GM23338 (cell line): ENCODE results near the gene SLX9. TPM values are rescaled to one million over a fixed set of nuclear protein-coding genes. Genes with fewer than 3 reads are reported as not detected.

Experiments used
- ATAC-seq: fragments of 200-7000 bp; cut with Tn5 transposase; 3 replicates; pipeline ENCODE4 v1.9.1; 2020
- DNase-seq: peaks from one replicate; pipeline ENCODE4 v3.0.0-alpha.2; 2015; ENCODE audit warnings: low spot score
- H2AFZ ChIP-seq: fragments of 200-600 bp; sonication (generic); 2 replicates; pipeline ENCODE4 v1.8.0; 2016; ENCODE audit warnings: antibody characterized with exemption, mild to moderate bottlenecking, moderate library complexity
- H3F3A ChIP-seq: fragments of 200-600 bp; sonication (generic); replicated peaks from 2 replicates; pipeline ENCODE4 v1.8.0; 2017; ENCODE audit warnings: antibody characterized with exemption, mixed run types, low read depth
- H3K27ac ChIP-seq: fragments of 200-600 bp; sonication (generic); 2 replicates; pipeline ENCODE4 v1.6.1; 2016; ENCODE audit warnings: low read depth
- H3K27me3 ChIP-seq: fragments of 200-600 bp; sonication (generic); 2 replicates; pipeline ENCODE4 v1.8.0; 2016; ENCODE audit warnings: mild to moderate bottlenecking, mixed run types, moderate library complexity; ENCODE audit not compliant: insufficient read depth
- H3K36me3 ChIP-seq: fragments of 200-600 bp; sonication (generic); 2 replicates; pipeline ENCODE4 v1.8.0; 2016; ENCODE audit warnings: mild to moderate bottlenecking; ENCODE audit not compliant: insufficient read depth
- H3K4me1 ChIP-seq: fragments of 200-600 bp; sonication (generic); 2 replicates; pipeline ENCODE4 v1.8.0; 2016; ENCODE audit warnings: mild to moderate bottlenecking, moderate library complexity; ENCODE audit not compliant: insufficient read depth
- H3K4me2 ChIP-seq: fragments of 200-600 bp; sonication (generic); 2 replicates; pipeline ENCODE4 v1.7.1; 2017; ENCODE audit warnings: mixed run types
- H3K4me3 ChIP-seq: fragments of 200-600 bp; sonication (generic); 2 replicates; pipeline ENCODE4 v1.6.1; 2016; ENCODE audit warnings: mixed run types
- H3K79me2 ChIP-seq: fragments of 200-600 bp; sonication (generic); replicated peaks from 2 replicates; pipeline ENCODE4 v1.8.0; 2017; ENCODE audit warnings: mild to moderate bottlenecking; ENCODE audit not compliant: insufficient read depth
- H3K9me2 ChIP-seq: fragments of 200-600 bp; sonication (generic); 2 replicates; pipeline ENCODE4 v1.8.0; 2017; ENCODE audit not compliant: insufficient read depth
- H4K20me1 ChIP-seq: fragments of 200-600 bp; sonication (generic); replicated peaks from 2 replicates; pipeline ENCODE4 v1.8.0; 2017; ENCODE audit warnings: mild to moderate bottlenecking; ENCODE audit not compliant: insufficient read depth
- H3K27ac Mint-ChIP-seq: 2 replicates; pipeline ENCODE4 v1.8.0; 2020; ENCODE audit warnings: inconsistent platforms, mild to moderate bottlenecking, moderate library complexity, mixed read lengths
- H3K27me3 Mint-ChIP-seq: 3 replicates; pipeline ENCODE4 v1.8.0; 2022; ENCODE audit warnings: low read depth, mild to moderate bottlenecking, moderate library complexity, mixed read lengths, inconsistent platforms; ENCODE audit not compliant: insufficient read depth, poor library complexity
- H3K36me3 Mint-ChIP-seq: 3 replicates; pipeline ENCODE4 v1.8.0; 2021; ENCODE audit warnings: low read depth, mild to moderate bottlenecking, inconsistent platforms, moderate library complexity, mixed read lengths
- H3K4me1 Mint-ChIP-seq: 3 replicates; pipeline ENCODE4 v1.8.0; 2020; ENCODE audit warnings: mild to moderate bottlenecking, inconsistent platforms, mixed read lengths
- H3K4me3 Mint-ChIP-seq: 3 replicates; pipeline ENCODE4 v1.8.0; 2021; ENCODE audit warnings: moderate library complexity, mild to moderate bottlenecking, inconsistent platforms, mixed read lengths
- H3K9me3 Mint-ChIP-seq: 3 replicates; pipeline ENCODE4 v1.8.0; 2020; ENCODE audit warnings: moderate library complexity, mild to moderate bottlenecking, inconsistent platforms, mixed read lengths
- CREB1 ChIP-seq: fragments of 250-450 bp; sonication (Bioruptor Pico); IDR thresholded peaks from 2 replicates; pipeline ENCODE4 v1.5.0; 2020; ENCODE audit warnings: low read depth, mild to moderate bottlenecking, moderate library complexity
- CTCF ChIP-seq, 2 experiments: fragments of 200-600 bp in 1 of 2; sonication (generic) in 1 of 2; conservative IDR thresholded peaks; 2 replicates each; pipeline versions ENCODE4 v1.5.1 to v1.6.1; 2016 to 2017; ENCODE audit warnings: antibody characterized with exemption in 2 of 2, low read depth in 2 of 2, mild to moderate bottlenecking in 2 of 2, moderate library complexity in 1 of 2
- EZH2phosphoT487 ChIP-seq: fragments of 200-600 bp; sonication (generic); IDR thresholded peaks from one replicate; pipeline ENCODE4 v1.8.1; 2018; ENCODE audit warnings: antibody characterized with exemption; ENCODE audit not compliant: unreplicated experiment
- NANOG ChIP-seq: IDR thresholded peaks from 2 replicates; pipeline ENCODE4 v1.6.1; 2016; ENCODE audit warnings: antibody characterized with exemption, borderline replicate concordance
- POLR2AphosphoS5 ChIP-seq: IDR thresholded peaks from 2 replicates; pipeline ENCODE4 v1.6.1; 2016; ENCODE audit warnings: antibody characterized with exemption, low read depth
- REST ChIP-seq: IDR thresholded peaks from one replicate; pipeline ENCODE4 v1.6.1; 2018; ENCODE audit warnings: antibody characterized with exemption; ENCODE audit not compliant: unreplicated experiment
- STAT1 ChIP-seq: IDR thresholded peaks from one replicate; pipeline ENCODE4 v1.6.1; 2016; ENCODE audit warnings: antibody characterized with exemption; ENCODE audit not compliant: unreplicated experiment
- ZNF114 ChIP-seq: fragments of 250-450 bp; sonication (Bioruptor Pico); IDR thresholded peaks from 2 replicates; pipeline ENCODE4 v1.5.0; 2020; ENCODE audit warnings: mild to moderate bottlenecking, moderate library complexity
- ZNF331 ChIP-seq: fragments of 250-450 bp; sonication (Bioruptor Pico); IDR thresholded peaks from 2 replicates; pipeline ENCODE4 v1.5.0; 2020; ENCODE audit warnings: low read depth, mild to moderate bottlenecking, moderate library complexity
- ZNF462 ChIP-seq: fragments of 250-450 bp; sonication (Bioruptor Pico); IDR thresholded peaks from 2 replicates; pipeline ENCODE4 v1.5.0; 2020; ENCODE audit warnings: mild to moderate bottlenecking, moderate library complexity
- polyA plus RNA-seq: library from polyadenylated mRNA; unstranded; fragments of >200 nt; fragmentation: Nextera tagmentation; extraction: Ambion mirVana; gene quantifications from 2 replicates; pipeline ENCODE4 v1.2.1, GENCODE V29; 2016
- total RNA-seq: library from RNA; depleted of rRNA; stranded (reverse); fragments of >200 nt; shearing (Covaris generic); gene quantifications from 2 replicates; pipeline ENCODE4 v1.2.3, GENCODE V29; 2014

SLX9 gene
- total and polyA plus RNA-seq, 2 experiments from 2014 or later, result 41.5 to 46.9 TPM

- TF ChIP-seq ZNF331 (CRISPR knock-in tag), result no peak
- TF ChIP-seq POLR2AphosphoS5, result no peak
- no peak for TF ChIP-seq CREB1 (CRISPR knock-in tag)
- TF ChIP-seq STAT1, result no peak
- no peak for TF ChIP-seq CTCF (conservative IDR thresholded peaks at IDR 0.05; ENCODE audit: low read depth in 2 of 2)
These were observed 10.5 kb downstream of the SLX9 start (continued) for GRCh38 chr21:44950351-44950750.

- Histone ChIP-seq H4K20me1 (peaks cover 26% of the 10 kb centered on the region), H3K36me3 (no peaks in the 10 kb centered on the region; the same call in 1 of the 2 replicates), H3K27ac (no peak overlapping the region), H3K27me3 (no peaks in the 10 kb centered on the region), H3K4me2 (no peak overlapping the region), H3K4me1 (no peaks in the 10 kb centered on the region), H3F3A (no peaks in the 10 kb centered on the region), H3K9me2 (no peaks in the 10 kb centered on the region), H3K4me3 (no peak overlapping the region), H3K79me2 (peaks cover 77% of the 10 kb centered on the region), H2AFZ (no peak overlapping the region)
- peaks cover 16% of the 10 kb centered on the region for H3K27me3 Mint-ChIP-seq
- H3K9me3 Mint-ChIP-seq, result no peaks in the 10 kb centered on the region
- ATAC-seq (no peak), DNase-seq (no peak)
- no peak overlapping the region for H3K27ac Mint-ChIP-seq
- H3K36me3 Mint-ChIP-seq, result peaks cover 25% of the 10 kb centered on the region
- peaks cover 6% of the 10 kb centered on the region for H3K4me1 Mint-ChIP-seq
- H3K4me3 Mint-ChIP-seq, result no peak overlapping the region
- TF ChIP-seq CREB1 (CRISPR knock-in tag) (no peak), ZNF462 (CRISPR knock-in tag) (no peak), REST (no peak), ZNF331 (CRISPR knock-in tag) (no peak), POLR2AphosphoS5 (no peak), ZNF114 (no peak), CTCF (conservative IDR thresholded peaks at IDR 0.05; ENCODE audit: low read depth in 2 of 2) (no peak), NANOG (no peak), EZH2phosphoT487 (no peak)
These were observed 11.5 kb downstream of the SLX9 start for GRCh38 chr21:44951186-44951915.
